ENCODE results near the gene ARHGAP19. TPM values are rescaled to one million over a fixed set of nuclear protein-coding genes. Genes with fewer than 3 reads are reported as not detected.

The ARHGAP19 gene
- total and polyA plus RNA-seq, 2 experiments from 2014 or later: 5.3 to 18.7 TPM

- TF ChIP-seq CTCF (IDR thresholded peaks at IDR 0.05; ENCODE audit: low read depth, low read length): no peak
- Histone ChIP-seq H3K27me3 (no peaks in the 10 kb centered on the region), H3K9me3 (ENCODE audit: low read depth) (no peaks in the 10 kb centered on the region), H3K4me3 (no peak overlapping the region), H3K36me3 (no peaks in the 10 kb centered on the region), H3K4me1 (ENCODE audit: low read depth) (peaks cover 11% of the 10 kb centered on the region), H3K27ac (peak overlapping the region; percentile 85)
- DNase-seq (ENCODE audit: low read depth in 1 of 2, low spot score in 1 of 2): no peak
Measured at GRCh38 chr10:97229322-97230015, 63.0 kb downstream of the ARHGAP19 start.

- no peaks in the 10 kb centered on the region for H3K9me3 ChIP-seq (ENCODE audit: low read depth)
- no peak for DNase-seq (ENCODE audit: low read depth in 1 of 2, low spot score in 1 of 2)
- no peaks in the 10 kb centered on the region for H3K36me3 ChIP-seq
- no peaks in the 10 kb centered on the region for H3K27me3 ChIP-seq
- no peak overlapping the region for H3K4me3 ChIP-seq
- peak overlapping the region; percentile 85 for H3K27ac ChIP-seq
- peaks cover 16% of the 10 kb centered on the region for H3K4me1 ChIP-seq (ENCODE audit: low read depth)
- no peak for TF ChIP-seq CTCF (IDR thresholded peaks at IDR 0.05; ENCODE audit: low read depth, low read length)
Measured at GRCh38 chr10:97228775-97229157, 63.7 kb downstream of the ARHGAP19 start.

GRCh38 chr10:97228130-97228774 is 64.2 kb downstream of the ARHGAP19 start:
- no peak for DNase-seq (ENCODE audit: low read depth in 1 of 2, low spot score in 1 of 2)
- Histone ChIP-seq H3K4me3 (no peak overlapping the region), H3K27me3 (no peaks in the 10 kb centered on the region), H3K27ac (no peak overlapping the region), H3K9me3 (ENCODE audit: low read depth) (no peaks in the 10 kb centered on the region), H3K4me1 (ENCODE audit: low read depth) (peaks cover 16% of the 10 kb centered on the region), H3K36me3 (no peaks in the 10 kb centered on the region)
- no peak for TF ChIP-seq CTCF (IDR thresholded peaks at IDR 0.05; ENCODE audit: low read depth, low read length)

- Histone ChIP-seq H3K4me3 (no peak overlapping the region), H3K27me3 (no peaks in the 10 kb centered on the region), H3K36me3 (no peaks in the 10 kb centered on the region), H3K27ac (no peak overlapping the region), H3K4me1 (ENCODE audit: low read depth) (peaks cover 30% of the 10 kb centered on the region), H3K9me3 (ENCODE audit: low read depth) (no peaks in the 10 kb centered on the region)
- TF ChIP-seq CTCF (IDR thresholded peaks at IDR 0.05; ENCODE audit: low read depth, low read length): no peak
- DNase-seq (ENCODE audit: low read depth in 1 of 2, low spot score in 1 of 2): no peak
Measured at GRCh38 chr10:97226398-97226797, 66.0 kb downstream of the ARHGAP19 start.

- Histone ChIP-seq H3K36me3 (no peaks in the 10 kb centered on the region), H3K9me3 (ENCODE audit: low read depth) (no peaks in the 10 kb centered on the region), H3K4me1 (ENCODE audit: low read depth) (peaks cover 22% of the 10 kb centered on the region), H3K27ac (no peak overlapping the region), H3K4me3 (no peak overlapping the region), H3K27me3 (no peaks in the 10 kb centered on the region)
- TF ChIP-seq CTCF (IDR thresholded peaks at IDR 0.05; ENCODE audit: low read depth, low read length): no peak
- DNase-seq (ENCODE audit: low read depth in 1 of 2, low spot score in 1 of 2): peak in 1 of 2 donors; percentile 49
Measured at GRCh38 chr10:97224483-97225435, 67.7 kb downstream of the ARHGAP19 start.
